ENCODE data around the gene SNAPC4.

DNA sequence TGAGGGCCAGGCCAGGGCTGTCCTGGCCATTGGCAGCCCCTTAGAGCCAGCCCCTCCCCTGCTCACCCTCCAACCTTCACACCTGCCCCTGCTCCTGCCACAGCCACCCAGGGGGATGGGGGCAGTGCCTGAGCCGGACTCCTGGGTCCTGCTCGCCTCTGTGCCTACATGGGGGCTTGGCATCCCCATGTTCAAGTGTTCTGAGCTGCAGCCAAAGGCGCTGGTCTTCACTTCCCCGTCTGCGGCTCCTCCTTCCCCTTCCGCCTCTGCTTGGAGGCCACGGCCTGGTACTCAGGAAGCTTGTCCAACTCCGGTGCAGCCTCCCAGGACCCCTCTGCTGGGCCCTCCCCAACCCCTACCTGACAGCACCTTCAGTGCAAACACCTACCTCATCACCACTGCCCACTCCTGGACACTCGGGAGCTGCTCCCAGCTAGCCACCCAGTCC, 34.2 kb downstream of the SNAPC4 start:
- TF ChIP-seq, protein P1, sequence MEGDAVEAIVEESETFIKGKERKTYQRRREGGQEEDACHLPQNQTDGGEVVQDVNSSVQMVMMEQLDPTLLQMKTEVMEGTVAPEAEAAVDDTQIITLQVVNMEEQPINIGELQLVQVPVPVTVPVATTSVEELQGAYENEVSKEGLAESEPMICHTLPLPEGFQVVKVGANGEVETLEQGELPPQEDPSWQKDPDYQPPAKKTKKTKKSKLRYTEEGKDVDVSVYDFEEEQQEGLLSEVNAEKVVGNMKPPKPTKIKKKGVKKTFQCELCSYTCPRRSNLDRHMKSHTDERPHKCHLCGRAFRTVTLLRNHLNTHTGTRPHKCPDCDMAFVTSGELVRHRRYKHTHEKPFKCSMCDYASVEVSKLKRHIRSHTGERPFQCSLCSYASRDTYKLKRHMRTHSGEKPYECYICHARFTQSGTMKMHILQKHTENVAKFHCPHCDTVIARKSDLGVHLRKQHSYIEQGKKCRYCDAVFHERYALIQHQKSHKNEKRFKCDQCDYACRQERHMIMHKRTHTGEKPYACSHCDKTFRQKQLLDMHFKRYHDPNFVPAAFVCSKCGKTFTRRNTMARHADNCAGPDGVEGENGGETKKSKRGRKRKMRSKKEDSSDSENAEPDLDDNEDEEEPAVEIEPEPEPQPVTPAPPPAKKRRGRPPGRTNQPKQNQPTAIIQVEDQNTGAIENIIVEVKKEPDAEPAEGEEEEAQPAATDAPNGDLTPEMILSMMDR (IDR thresholded peaks at IDR 0.05 in 8 of 11, conservative IDR thresholded peaks at IDR 0.05 in 3 of 11) = no peak
- TF ChIP-seq POLR2A (IDR thresholded peaks at IDR 0.05) (no peak), POLR2AphosphoS5 (IDR thresholded peaks at IDR 0.05) (no peak)
